ENCODE data around the gene NUTM1.
"Not testable (repeated sequence)": the region's sequence is repeated elsewhere in the genome, so short reads cannot be mapped to it uniquely, and the experiment has no call there.

NUTM1 gene

DNA sequence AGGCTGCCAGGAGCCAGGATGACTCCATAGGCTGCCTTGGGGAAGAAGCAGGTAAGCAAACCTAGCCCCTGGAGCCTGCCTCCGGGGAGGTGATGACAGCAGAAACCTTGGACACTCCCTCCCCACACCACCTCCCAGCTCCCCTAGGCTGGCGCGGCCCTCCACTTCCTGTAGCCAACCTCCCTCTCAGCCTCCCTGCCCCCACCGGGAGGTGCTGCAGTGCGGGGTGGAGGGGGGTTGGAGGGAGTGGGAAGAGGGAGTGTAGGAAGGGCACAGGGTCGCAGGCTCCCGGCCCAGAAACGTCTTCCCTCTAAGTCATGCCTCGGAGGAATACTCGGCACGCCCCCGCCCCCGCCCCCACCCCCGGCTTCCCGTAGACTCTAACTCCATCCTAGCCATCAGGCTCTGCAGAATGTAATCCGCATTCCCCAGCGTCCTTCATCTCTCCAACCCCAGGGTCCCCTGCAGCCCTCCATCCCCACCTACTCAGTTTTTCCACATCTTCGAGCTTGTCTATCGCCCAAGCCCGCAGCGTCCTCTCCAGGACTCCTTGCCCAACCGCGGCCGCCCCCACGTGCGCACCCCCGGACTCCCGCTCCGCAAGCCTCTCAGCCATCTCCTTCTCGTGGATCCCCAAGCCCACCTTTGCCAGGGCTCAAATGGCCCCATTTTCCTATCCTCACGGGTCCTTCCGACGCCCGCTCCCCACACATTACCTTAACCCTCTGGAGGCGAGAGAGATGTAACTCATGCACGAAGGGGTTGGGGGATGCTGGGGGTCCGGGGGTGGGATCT, 23.4 kb downstream of the NUTM1 start:
- peak; percentile 15 for DNase-seq

DNA sequence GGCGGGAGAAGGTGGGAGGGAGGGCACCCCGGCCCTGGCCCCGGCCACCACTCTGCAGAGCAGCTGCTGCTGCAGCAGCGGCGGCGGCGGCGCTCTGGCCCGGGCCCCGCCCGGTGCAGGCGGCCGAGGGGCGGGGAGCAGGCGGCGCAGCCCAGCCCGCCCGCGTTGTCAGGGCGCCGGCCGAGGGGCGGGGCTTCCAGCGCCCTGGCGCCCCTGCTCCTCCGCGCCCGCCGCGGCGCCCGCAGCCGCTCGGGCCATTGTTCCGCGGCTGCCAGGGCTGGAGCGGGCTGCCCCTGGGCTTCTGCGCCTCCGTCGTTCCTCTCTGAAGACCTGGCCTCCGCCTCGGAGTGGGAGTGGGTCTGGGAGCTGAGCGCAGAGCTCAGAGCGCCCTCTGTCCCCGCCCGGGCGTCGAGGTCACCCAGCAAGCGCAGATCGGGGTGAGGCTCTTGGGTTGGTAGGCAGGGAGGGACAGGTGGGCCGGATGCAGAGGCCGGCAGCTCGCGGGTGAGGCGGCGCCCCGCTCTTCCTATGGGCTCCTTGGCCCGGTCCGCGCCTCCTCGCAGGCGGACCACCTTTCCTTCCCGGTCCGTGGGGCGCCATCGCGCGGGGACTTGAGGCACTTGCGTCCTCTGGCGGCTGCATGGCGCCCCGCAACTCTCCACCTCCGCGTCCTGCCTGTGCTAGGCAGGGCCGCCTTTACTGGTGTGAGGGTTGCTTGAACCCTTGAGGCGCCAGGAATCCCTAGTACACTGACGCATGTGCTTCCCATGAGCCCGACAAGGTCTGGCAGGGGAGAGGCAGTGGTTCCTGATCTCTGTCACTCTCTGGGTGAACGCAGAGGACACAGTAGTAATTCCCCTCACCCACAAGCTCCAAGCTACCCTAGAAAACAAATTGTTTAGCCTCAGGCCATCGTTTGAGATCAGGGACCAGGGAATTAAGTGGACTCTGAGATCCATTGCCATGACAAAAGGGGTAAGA, 24.3 kb downstream of the NUTM1 start, which contains the start of gene LPCAT4:
Gene LPCAT4 (minus strand): TSS at position 96 of the 981 bp plus-strand sequence. CDS start 96 bp downstream, outside the sequence.
- peak; percentile 81 for DNase-seq

DNA sequence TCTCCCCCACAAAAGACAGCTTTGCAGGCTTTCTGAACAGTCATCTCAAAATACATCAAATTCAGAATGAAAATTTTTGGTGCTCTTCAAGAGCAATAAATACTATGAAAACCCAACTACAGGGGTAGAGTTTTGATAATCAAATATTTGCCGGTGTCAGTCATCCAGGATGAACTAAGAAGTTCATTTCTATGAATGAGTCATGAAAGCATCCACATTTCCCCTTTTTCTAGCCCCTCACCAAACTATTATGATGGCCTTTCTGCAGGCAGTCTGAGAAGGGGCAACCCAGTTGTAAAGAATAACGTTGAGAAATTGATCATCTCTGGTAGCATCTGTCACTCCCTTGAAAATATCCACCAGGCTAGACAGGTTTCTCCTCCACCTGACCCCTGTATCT, 27.0 kb downstream of the NUTM1 start:
- DNase-seq: no peak

GRCh38 chr15:34370643-34371042, 27.5 kb downstream of the NUTM1 start:
- no peak for DNase-seq

- no peak for DNase-seq
These were observed 30.8 kb downstream of the NUTM1 start for GRCh38 chr15:34373951-34374350.

DNA sequence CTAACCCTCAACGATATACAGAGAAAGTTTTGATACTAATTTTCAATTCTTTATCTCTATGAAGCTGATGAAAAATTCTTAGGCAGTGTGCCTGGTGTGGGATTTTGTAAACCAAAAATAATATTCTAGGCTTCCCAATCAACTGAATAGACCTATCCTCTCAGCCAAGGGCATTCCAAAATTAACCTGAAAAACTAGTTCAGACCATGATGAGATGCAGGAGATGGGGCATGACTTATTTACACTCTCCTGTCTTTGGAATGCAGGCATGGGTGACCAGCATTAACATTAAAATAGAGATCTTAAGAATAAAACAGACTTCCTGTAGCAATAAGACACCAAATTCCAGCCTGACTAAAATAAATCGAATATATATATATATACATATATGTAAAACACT, 31.7 kb downstream of the NUTM1 start:
- DNase-seq: no peak

DNA sequence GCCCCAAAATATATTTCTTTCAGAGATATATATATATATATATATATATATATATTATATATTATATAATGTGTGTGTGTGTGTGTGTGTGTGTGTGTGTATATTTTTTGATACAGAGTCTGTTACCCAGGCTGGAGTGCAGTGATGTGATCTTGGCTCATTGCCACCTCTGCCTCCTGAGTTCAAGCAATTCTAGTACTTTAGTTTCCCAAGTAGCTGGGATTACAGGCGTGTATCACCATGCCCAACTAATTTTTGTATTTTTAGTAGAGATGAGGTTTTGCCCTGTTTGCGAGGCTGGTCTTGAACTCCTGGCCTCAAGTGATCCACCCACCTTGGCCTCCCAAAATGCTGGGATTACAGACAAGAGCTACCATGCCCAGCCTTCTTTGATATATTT, 32.4 kb downstream of the NUTM1 start:
- DNase-seq: not testable (repeated sequence)

GRCh38 chr15:34376856-34377255, 33.7 kb downstream of the NUTM1 start:
- no peak for DNase-seq

DNA sequence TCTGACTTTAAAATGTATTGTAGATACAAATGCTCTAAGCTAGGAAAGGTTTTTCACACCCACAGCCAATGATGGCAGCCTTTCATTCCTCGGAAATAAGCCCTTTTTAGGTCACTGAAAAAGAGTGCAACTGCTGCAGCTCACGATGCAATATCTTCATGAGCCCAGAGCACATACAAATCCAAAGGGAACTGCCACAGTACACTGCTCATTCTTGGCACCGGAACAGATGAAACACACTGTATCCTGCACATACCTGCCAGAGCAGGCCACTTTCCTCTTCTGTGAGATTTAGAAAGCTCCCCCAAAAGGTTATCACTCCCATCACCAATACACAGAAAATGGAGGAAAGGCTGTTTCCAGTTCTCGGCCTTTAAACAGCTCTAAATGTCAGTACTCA, 37.4 kb downstream of the NUTM1 start:
- DNase-seq: not testable (repeated sequence)

DNA sequence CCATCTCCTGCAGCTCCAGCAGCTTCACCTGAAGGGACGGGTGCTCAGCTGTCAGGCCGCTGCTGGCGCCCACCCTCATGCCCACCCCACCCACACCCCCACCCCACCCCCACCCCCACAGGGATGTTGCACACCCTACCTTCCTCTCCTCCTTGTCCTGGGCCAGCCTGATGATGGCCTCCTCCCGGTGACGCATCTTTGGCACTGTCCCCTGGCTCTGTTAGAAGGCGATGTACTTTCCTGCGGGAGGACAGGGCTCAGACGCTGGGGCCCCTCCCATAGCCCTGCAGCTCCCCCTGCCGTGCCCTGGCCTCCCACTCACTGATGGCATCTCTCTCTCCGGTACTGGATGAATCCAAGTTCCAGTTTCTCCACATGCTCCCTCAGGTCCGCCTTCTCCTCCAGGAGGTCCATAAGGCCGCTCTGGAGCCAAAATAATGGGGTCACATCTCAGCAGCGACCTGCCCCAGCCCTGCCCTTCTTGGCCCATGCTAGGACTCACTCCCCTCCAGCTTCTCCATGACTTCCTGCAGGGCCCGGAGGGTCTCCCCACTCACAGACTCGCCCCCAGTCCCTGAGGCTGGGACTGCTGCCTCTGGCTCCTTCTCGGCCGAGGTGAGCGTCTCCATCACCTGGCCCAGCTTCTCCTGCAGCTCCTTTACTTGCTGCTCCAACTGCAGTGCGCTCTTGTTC, 38.9 kb downstream of the NUTM1 start:
- DNase-seq: not testable (repeated sequence)

DNA sequence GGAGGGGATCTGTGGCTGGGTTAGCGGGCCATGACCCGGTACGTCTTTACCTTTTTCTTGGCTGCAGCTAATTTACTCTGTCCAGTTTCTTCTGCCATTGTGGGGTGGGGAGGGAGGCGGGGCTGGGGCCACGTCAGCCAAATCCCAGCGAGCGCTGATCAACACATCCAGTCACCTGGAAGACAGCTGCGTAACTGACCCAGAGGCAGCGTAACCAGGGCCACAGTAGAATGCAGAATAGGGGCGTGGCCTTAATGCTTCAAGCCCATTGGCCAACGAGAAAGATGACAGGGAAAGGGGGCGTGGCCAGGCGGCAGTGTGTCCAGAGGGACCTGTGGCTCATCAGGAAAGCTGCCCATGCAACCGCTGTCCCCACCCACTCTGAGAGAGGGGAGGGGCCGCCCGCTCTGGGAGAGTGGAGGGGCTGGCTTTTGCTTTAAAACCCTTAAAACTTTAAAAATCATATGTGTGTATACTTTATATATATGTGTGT, 46.5 kb downstream of the NUTM1 start:
- DNase-seq: not testable (repeated sequence)

DNA sequence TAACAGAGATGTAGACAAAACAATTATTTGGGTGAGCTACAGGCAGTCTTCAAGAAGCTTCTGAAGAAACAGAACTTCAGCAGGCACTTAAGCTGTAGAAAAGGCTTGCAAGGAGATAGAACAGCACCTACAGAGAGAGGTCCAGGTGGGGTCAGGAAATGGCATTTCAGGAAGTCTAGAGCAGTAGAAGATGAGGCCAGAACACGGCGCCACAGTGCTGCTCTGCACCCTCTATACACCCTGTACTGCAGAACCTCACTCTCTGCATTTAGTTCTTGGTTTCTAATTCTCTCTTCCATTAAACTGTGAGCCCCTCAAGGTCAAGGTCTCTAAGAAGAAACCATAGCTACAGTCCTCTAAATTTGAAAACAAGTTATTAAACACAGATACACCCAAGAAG, 49.9 kb downstream of the NUTM1 start:
- DNase-seq: not testable (repeated sequence)

- DNase-seq: not testable (repeated sequence)
These were observed 54.6 kb downstream of the NUTM1 start for GRCh38 chr15:34397637-34398259.

- not testable (repeated sequence) for DNase-seq
These were observed 60.1 kb downstream of the NUTM1 start for GRCh38 chr15:34403160-34403598.

DNA sequence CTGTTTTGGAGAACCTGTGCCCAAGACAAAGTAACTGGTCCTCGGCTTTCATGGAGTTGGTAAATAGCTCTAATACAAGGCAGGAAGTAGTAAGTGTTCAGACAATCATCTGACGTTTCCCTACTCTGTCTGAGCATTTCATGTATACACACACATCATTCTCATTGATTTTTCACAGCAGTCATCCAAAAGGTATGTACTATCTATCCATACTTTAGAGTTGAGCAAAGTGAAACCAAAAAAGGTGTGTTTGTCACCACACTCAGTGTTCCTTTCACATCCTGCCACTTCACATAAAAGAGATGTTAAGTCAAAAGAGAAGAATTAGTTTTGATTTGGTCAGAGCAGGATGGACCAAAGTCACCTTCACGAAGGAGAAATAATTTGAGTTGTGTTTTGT, 60.8 kb downstream of the NUTM1 start:
- DNase-seq: not testable (repeated sequence)
